ENCODE data around the gene POLR3B. TPM values are rescaled to one million over a fixed set of nuclear protein-coding genes. Genes with fewer than 3 reads are reported as not detected.

POLR3B gene
- total RNA-seq, result 1 to 10 TPM; 2.5 to 2.6 TPM
- polyA plus RNA-seq (2013, experiment 1 of 2), result 3.4 TPM
- polyA plus RNA-seq (2013, experiment 2 of 2), result 4.1 TPM
- total RNA-seq, result 9.1 to 63.2 (median 17.8) reads per million in 172 experiments

GRCh38 chr12:106357549-106358395 lies at the start of gene POLR3B:
POLR3B (plus strand) TSS chr12:106357748; CDS start chr12:106357880, 132 bp downstream.
- Histone ChIP-seq H3K36me3 (ENCODE audit: insufficient read depth, low read length) (no peaks in the 10 kb centered on the region), H3K4me1 (ENCODE audit: insufficient read depth, low read length) (peaks cover 12% of the 10 kb centered on the region), H3K27me3 (ENCODE audit: control insufficient read depth in 1 of 2, insufficient read depth in 2 of 2, low read length in 2 of 2) (no peaks in the 10 kb centered on the region), H3K4me3 (ENCODE audit: low read length) (peak within 1 kb of the TSS; percentile 66), H3K27ac (ENCODE audit: low read depth in 1 of 2, low read length in 2 of 2) (peak within 1 kb of the TSS; percentile 64 to 78), H3K9me3 (ENCODE audit: control insufficient read depth in 1 of 2, insufficient read depth in 1 of 2, low read length in 2 of 2) (no peaks in the 10 kb centered on the region)
- H3K4me1 Mint-ChIP-seq (ENCODE audit: low read depth), result peaks cover 18% of the 10 kb centered on the region
- TF ChIP-seq CTCF (IDR thresholded peaks at IDR 0.05), result peak; percentile 88
- no peaks in the 10 kb centered on the region for H3K27me3 Mint-ChIP-seq
- H3K4me3 Mint-ChIP-seq, result peak within 1 kb of the TSS; percentile 86
- ATAC-seq (ENCODE audit: poor library complexity) (peak; percentile 93), DNase-seq (peak; percentile 93 to 98 (median 95))
- CTCF ChIA-PET, result interaction anchor here (0.7 to 3.1 kb wide), 19 partner anchors 9 to 598 kb away, joined by 3 to 16 read pairs (median 4); partner anchors contain the start of genes TCP11L2 and TMEM263
- peak within 1 kb of the TSS; percentile 83 for H3K27ac Mint-ChIP-seq
- H3K9me3 Mint-ChIP-seq, result no peaks in the 10 kb centered on the region
- POLR2A ChIA-PET, result interaction anchor here (0.6 to 3.7 kb wide), 20 partner anchors 9 to 1327 kb away, joined by 3 to 81 read pairs (median 4); partner anchors contain the start of genes CKAP4, CRY1, TCP11L2 and TMEM263
- intact Hi-C loops (cut with DNase I, micrococcal nuclease), result loop anchor here (1.0 to 5.0 kb wide), 7 partner anchors 54 to 965 kb away; partner anchors contain the start of genes CKAP4 (in 2 of the 2) and RIC8B (in 1 of the 2)
- peaks cover 9% of the 10 kb centered on the region for H3K36me3 Mint-ChIP-seq (ENCODE audit: low read depth)

DNA sequence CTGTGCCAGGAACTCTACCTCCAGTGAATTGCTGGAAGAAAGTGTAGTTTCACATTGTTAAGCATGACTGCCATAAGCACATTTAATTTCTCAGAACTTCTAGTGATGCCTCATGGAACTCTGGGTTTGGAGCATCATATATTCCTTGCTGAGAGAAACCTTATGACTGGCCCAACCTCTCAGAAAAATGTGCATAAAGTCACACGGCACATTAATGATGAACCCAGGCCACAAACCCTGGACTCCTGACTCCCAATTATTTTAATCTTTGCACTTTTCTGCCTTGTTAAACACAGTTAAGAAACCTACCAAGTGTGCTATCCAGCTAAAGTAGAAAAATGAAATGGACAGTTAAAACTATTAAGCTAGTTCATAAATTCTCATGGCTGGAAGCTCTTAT lies 49.4 kb upstream of the POLR3B start:
- peaks cover 25% of the 10 kb centered on the region for H3K36me3 ChIP-seq (ENCODE audit: insufficient read depth, low read length)
- no peaks in the 10 kb centered on the region for H3K27me3 ChIP-seq (ENCODE audit: control insufficient read depth in 1 of 2, insufficient read depth in 2 of 2, low read length in 2 of 2)
- peaks cover 86% of the 10 kb centered on the region for H3K36me3 Mint-ChIP-seq (ENCODE audit: low read depth)
- TF ChIP-seq CTCF (IDR thresholded peaks at IDR 0.05), result no peak
- peaks cover 86% of the 10 kb centered on the region for H3K4me1 Mint-ChIP-seq (ENCODE audit: low read depth)
- no peaks in the 10 kb centered on the region for H3K9me3 Mint-ChIP-seq
- no peak overlapping the region for H3K27ac ChIP-seq (ENCODE audit: low read depth in 1 of 2, low read length in 2 of 2)
- no peaks in the 10 kb centered on the region for H3K9me3 ChIP-seq (ENCODE audit: control insufficient read depth in 1 of 2, insufficient read depth in 1 of 2, low read length in 2 of 2)
- intact Hi-C loops (cut with DNase I, micrococcal nuclease), result loop anchor here in 1 of 2 experiments (5.0 to 10.0 kb wide), 2 partner anchors 44 to 1323 kb away; partner anchors contain the start of gene NOPCHAP1
- H3K27ac Mint-ChIP-seq, result peak overlapping the region; percentile 41
- H3K27me3 Mint-ChIP-seq, result no peaks in the 10 kb centered on the region
- POLR2A ChIA-PET, result interaction anchor here (1.0 to 1.4 kb wide), 2 partner anchors 60 to 81 kb away, joined by 3 to 4 read pairs; partner anchors contain the start of gene CKAP4
- H3K4me1 ChIP-seq (ENCODE audit: insufficient read depth, low read length), result peaks cover 44% of the 10 kb centered on the region
- H3K4me3 ChIP-seq (ENCODE audit: low read length), result no peak overlapping the region
- H3K4me3 Mint-ChIP-seq, result no peak overlapping the region
- CTCF ChIA-PET, result interaction anchor here (1.2 to 1.3 kb wide), 2 partner anchors 17 to 81 kb away, joined by 3 read pairs; no protein-coding TSS in a partner anchor
- ATAC-seq (ENCODE audit: poor library complexity) (no peak), DNase-seq (no peak)

- H3K4me3 Mint-ChIP-seq, result no peak overlapping the region
- H3K36me3 Mint-ChIP-seq (ENCODE audit: low read depth), result peaks cover 82% of the 10 kb centered on the region
- intact Hi-C loops (cut with DNase I, micrococcal nuclease), result loop anchor here in 1 of 2 experiments (5.0 to 10.0 kb wide), 2 partner anchors 44 to 1324 kb away; partner anchors contain the start of gene NOPCHAP1
- H3K4me1 Mint-ChIP-seq (ENCODE audit: low read depth), result peaks cover 81% of the 10 kb centered on the region
- no peak overlapping the region for H3K27ac ChIP-seq (ENCODE audit: low read depth in 1 of 2, low read length in 2 of 2)
- H3K27me3 Mint-ChIP-seq, result no peaks in the 10 kb centered on the region
- peaks cover 39% of the 10 kb centered on the region for H3K4me1 ChIP-seq (ENCODE audit: insufficient read depth, low read length)
- POLR2A ChIA-PET, result interaction anchor here (1.0 to 1.4 kb wide), 2 partner anchors 60 to 81 kb away, joined by 3 to 4 read pairs; partner anchors contain the start of gene CKAP4
- H3K9me3 ChIP-seq (ENCODE audit: control insufficient read depth in 1 of 2, insufficient read depth in 1 of 2, low read length in 2 of 2), result no peaks in the 10 kb centered on the region
- no peak overlapping the region for H3K4me3 ChIP-seq (ENCODE audit: low read length)
- ATAC-seq (ENCODE audit: poor library complexity) (no peak), DNase-seq (no peak)
- peak overlapping the region; percentile 41 for H3K27ac Mint-ChIP-seq
- CTCF ChIA-PET, result interaction anchor here (1.2 to 1.3 kb wide), 2 partner anchors 18 to 82 kb away, joined by 3 read pairs; no protein-coding TSS in a partner anchor
- no peak for TF ChIP-seq CTCF (IDR thresholded peaks at IDR 0.05)
- H3K36me3 ChIP-seq (ENCODE audit: insufficient read depth, low read length), result peaks cover 27% of the 10 kb centered on the region
- no peaks in the 10 kb centered on the region for H3K27me3 ChIP-seq (ENCODE audit: control insufficient read depth in 1 of 2, insufficient read depth in 2 of 2, low read length in 2 of 2)
- H3K9me3 Mint-ChIP-seq, result no peaks in the 10 kb centered on the region
Measured at GRCh38 chr12:106308611-106309010, 48.9 kb upstream of the POLR3B start.
